HG03342 (cell line): ENCODE measurements around the gene MYH10.

Source experiments
- ATAC-seq: cut with Tn5 transposase; IDR thresholded peaks from one replicate; pipeline ENCODE4 v1.9.1; 2021; ENCODE audit warnings: mild to moderate bottlenecking, moderate library complexity; ENCODE audit not compliant: unreplicated experiment

MYH10 gene

GRCh38 chr17:8649157-8650118 lies 18.9 kb upstream of the MYH10 start:
- no peak for ATAC-seq

- no peak for ATAC-seq
Measured at GRCh38 chr17:8647956-8648355, 17.4 kb upstream of the MYH10 start.

GRCh38 chr17:8647202-8647601 lies 16.7 kb upstream of the MYH10 start:
- ATAC-seq: no peak

GRCh38 chr17:8644507-8644902 lies 14.0 kb upstream of the MYH10 start:
- no peak for ATAC-seq

GRCh38 chr17:8643855-8644506 lies 13.5 kb upstream of the MYH10 start:
- ATAC-seq: no peak

- ATAC-seq: no peak
Measured at GRCh38 chr17:8639709-8640108, 9.2 kb upstream of the MYH10 start.

- ATAC-seq: no peak
Measured at GRCh38 chr17:8632061-8632460, 1.5 kb upstream of the MYH10 start.

GRCh38 chr17:8631554-8631877 lies 991 bp upstream of the MYH10 start:
- ATAC-seq: no peak

- peak; percentile 93 for ATAC-seq
Measured at GRCh38 chr17:8630802-8631553, 453 bp upstream of the MYH10 start.

GRCh38 chr17:8629371-8630226 lies 926 bp downstream of the MYH10 start:
- ATAC-seq: no peak

- ATAC-seq: no peak
Measured at GRCh38 chr17:8628609-8629169, 1.8 kb downstream of the MYH10 start.

GRCh38 chr17:8628172-8628571 lies 2.4 kb downstream of the MYH10 start:
- no peak for ATAC-seq

- ATAC-seq: no peak
Measured at GRCh38 chr17:8623591-8623990, 6.9 kb downstream of the MYH10 start.

GRCh38 chr17:8622191-8622590 lies 8.3 kb downstream of the MYH10 start:
- no peak for ATAC-seq

- ATAC-seq: no peak
Measured at GRCh38 chr17:8621585-8621984, 8.9 kb downstream of the MYH10 start.

- no peak for ATAC-seq
Measured at GRCh38 chr17:8619294-8619693, 11.2 kb downstream of the MYH10 start.

GRCh38 chr17:8618825-8619224 lies 11.7 kb downstream of the MYH10 start:
- ATAC-seq: no peak

- no peak for ATAC-seq
Measured at GRCh38 chr17:8614988-8615387, 15.5 kb downstream of the MYH10 start.

GRCh38 chr17:8611619-8612298 lies 18.8 kb downstream of the MYH10 start:
- ATAC-seq: no peak

GRCh38 chr17:8611137-8611536 lies 19.4 kb downstream of the MYH10 start:
- no peak for ATAC-seq
